ENCODE data around the gene EPB41L1.

The EPB41L1 gene

DNA sequence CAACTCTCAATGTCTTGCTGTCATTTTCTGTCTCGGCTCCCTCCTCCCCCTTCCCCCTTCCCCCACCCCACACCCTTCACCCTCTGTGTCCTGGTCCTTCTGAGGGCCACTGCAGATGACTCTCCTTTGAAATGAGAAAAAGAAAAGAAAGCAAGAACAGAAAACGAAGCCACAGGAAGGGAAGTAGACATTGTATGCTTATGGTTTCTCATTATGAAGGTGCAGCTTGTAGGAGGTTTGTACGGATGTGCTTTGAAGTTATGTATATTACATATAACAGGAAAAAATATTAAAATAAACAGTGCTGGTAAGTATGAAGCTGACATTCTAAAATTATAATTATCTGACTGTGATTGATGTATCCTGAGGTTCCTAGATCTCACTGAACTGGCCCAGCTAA lies 75.5 kb downstream of the EPB41L1 start:
- no peak for DNase-seq (ENCODE audit: low spot score)

GRCh38 chr20:36231331-36231730 lies 76.8 kb downstream of the EPB41L1 start:
- no peak for DNase-seq (ENCODE audit: low spot score)

GRCh38 chr20:36234771-36235320 lies 80.3 kb downstream of the EPB41L1 start:
- DNase-seq (ENCODE audit: low spot score) = no peak

- DNase-seq (ENCODE audit: low spot score) = peak; percentile 74
Measured at GRCh38 chr20:36235892-36236785, 81.6 kb downstream of the EPB41L1 start, which contains the start of gene AAR2. TSS of gene AAR2 (plus strand) at chr20:36236478. CDS start at chr20:36239869, 3,391 bp downstream.

DNA sequence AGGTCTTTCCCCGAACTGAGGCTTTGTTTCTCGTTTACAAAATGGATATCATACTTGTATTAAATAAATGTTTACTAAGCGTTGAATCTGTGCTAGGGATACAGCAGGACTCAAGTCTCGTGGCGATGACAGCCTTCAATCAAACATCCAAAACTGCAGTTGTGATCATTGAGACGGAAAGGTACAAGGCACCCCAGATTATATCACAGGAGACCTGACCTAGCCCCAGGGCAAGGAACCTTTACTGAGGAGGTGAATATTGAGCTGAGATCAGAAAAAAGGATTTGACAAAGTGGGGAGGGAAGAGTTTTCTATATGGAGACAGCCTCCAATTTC lies 82.2 kb downstream of the EPB41L1 start:
- DNase-seq (ENCODE audit: low spot score) = no peak

DNA sequence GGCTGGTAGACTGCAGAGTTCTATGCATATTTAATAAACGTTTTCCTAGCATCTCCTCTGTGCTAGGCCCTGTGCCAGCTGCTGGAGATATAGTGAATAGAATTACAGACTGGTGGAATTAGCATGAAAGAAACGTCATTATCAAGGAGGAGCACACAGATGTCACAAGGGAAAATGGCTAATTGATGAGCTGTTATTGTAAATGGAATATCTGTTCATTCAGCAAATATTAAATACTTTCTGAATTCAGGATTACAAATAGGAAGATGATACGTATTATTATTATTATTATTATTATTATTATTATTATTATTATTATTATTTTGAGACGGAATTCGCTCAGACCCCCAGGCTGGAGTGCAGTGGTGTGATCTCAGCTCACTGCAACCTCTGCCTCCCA lies 82.9 kb downstream of the EPB41L1 start:
- no peak for DNase-seq (ENCODE audit: low spot score)

DNA sequence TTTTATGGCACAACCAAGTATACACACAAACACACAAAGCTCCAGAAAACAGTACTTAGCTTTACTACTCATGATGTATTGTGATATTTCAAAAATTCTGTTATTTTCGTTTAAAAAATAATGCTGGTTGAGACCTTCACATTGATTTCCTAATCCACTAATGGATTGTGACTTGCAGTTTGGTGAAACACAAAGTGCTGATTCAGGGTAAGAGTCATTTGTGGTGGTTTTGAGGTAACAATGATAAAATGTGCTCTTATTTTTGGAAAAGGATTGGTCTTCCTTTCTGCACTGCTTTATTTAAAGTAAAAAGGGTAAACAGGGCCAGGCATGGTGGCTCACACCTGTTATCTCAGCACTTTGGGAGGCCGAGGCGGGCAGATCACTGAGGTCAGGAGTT lies 83.6 kb downstream of the EPB41L1 start:
- no peak for DNase-seq (ENCODE audit: low spot score)

GRCh38 chr20:36238760-36239159 lies 84.2 kb downstream of the EPB41L1 start:
- no peak for DNase-seq (ENCODE audit: low spot score)

DNA sequence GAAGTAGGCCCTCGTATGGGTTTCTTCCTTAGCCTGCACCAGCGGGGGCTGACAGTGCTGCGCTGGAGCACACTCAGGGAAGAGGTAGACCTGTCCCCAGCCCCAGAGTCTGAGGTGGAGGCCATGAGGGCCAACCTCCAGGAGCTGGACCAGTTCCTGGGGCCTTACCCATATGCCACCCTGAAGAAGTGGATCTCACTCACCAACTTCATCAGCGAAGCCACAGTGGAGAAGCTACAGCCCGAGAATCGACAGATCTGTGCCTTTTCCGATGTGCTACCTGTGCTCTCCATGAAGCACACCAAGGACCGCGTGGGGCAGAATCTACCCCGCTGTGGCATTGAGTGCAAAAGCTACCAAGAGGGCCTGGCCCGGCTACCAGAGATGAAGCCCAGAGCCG lies 85.5 kb downstream of the EPB41L1 start:
- no peak for DNase-seq (ENCODE audit: low spot score)

GRCh38 chr20:36241678-36242077 lies 87.1 kb downstream of the EPB41L1 start:
- no peak for DNase-seq (ENCODE audit: low spot score)

- no peak for DNase-seq (ENCODE audit: low spot score)
Measured at GRCh38 chr20:36243726-36244125, 89.2 kb downstream of the EPB41L1 start.

GRCh38 chr20:36246401-36246800 lies 91.9 kb downstream of the EPB41L1 start:
- DNase-seq (ENCODE audit: low spot score) = no peak

DNA sequence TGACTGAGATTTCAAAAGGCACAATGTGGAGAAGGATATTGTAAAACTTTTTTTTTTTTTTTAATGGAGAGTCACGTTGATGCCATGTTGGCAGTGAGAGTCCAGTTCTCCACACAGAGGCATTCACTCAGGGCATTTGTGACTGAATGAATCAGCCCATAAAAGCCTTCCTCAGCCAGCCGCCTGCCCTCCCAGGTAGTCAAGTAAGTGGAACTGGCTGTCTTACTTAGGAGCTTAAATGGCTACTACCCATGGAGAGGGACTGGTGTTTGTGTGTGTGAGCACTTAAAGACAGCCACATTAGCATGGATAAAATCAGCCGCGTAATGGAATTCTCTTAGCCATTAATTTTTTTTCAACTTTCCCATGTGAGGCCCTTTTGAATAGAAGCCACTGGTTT lies 94.3 kb downstream of the EPB41L1 start:
- no peak for DNase-seq (ENCODE audit: low spot score)

- no peak for DNase-seq (ENCODE audit: low spot score)
Measured at GRCh38 chr20:36249450-36249849, 94.9 kb downstream of the EPB41L1 start.

- DNase-seq (ENCODE audit: low spot score) = no peak
Measured at GRCh38 chr20:36251426-36251825, 96.9 kb downstream of the EPB41L1 start.

DNA sequence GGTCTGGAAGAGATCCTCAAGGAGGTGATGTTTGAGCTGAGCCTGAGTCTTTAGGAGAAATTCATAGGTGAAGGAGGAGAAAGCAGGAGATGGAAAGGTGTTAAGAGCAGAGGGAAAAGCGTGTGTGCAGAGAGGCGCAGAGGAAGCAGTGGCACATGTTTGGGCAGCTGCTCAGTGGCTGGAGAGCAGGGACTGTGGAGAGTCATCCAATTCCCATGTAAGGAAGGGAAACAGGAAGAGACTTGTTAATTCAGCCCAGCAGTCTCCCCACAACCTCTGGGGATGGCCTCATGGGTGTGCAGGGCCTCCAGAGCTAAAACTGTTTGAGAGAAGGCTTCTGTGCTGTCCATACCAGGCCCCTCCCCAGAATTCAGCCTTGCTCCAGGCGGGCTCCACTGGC lies 98.0 kb downstream of the EPB41L1 start:
- DNase-seq (ENCODE audit: low spot score) = no peak

DNA sequence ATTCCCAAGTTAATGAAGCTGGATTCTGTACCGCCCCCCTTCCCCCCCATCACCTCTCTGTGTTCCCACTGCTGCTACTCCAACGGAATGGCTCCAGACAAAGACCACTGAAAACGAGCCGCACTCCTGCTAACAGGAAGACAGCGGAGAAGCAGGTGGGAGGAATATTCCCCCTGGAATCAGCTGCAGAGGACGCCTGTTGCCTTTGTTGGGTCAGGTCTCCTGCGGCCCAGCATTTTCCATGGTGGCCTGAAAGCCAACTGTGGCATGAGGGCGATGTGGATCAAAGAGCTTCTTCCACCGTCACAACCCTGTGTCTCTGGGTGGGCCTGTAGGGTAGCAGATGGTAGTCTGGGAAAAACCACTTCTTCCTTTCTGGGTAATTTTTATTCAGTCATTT lies 98.5 kb downstream of the EPB41L1 start:
- DNase-seq (ENCODE audit: low spot score) = no peak

DNA sequence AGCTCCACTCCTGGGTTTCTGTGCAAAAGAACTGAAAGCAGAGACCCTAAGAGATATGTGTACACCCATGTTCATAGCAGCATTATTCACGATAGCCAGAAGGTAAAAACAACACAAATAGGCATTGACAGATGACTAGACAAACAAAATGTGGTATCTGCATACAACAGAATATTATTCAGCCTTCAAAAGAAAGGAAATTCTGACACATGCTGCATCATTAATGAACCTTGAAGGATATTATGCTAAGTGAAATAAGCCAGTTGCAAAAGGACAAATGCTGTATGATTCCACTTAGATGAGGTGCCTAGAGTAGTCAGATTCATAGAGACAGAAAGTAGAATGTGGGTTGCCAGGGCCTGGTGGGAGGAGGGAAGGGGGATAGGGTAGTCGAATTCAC lies 99.5 kb downstream of the EPB41L1 start:
- DNase-seq (ENCODE audit: low spot score) = no peak

DNA sequence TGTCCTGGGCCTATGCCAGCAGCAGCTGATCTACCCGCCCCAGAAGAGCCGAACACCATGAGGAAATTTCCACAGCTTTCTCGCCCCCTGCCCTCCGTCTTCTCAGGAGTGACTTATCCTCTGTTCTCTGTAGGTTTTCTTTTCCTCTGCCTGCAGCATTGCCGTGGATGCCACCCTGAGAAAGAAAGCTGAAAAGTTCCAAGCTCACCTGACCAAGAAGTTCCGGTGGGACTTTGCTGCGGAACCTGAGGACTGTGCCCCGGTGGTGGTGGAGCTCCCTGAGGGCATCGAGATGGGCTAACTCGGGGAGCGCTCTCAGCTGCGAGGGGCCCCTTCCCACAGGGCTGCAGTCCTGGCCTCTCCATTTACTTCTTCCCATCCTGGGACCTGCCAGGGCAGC lies 100.9 kb downstream of the EPB41L1 start:
- no peak for DNase-seq (ENCODE audit: low spot score)

DNA sequence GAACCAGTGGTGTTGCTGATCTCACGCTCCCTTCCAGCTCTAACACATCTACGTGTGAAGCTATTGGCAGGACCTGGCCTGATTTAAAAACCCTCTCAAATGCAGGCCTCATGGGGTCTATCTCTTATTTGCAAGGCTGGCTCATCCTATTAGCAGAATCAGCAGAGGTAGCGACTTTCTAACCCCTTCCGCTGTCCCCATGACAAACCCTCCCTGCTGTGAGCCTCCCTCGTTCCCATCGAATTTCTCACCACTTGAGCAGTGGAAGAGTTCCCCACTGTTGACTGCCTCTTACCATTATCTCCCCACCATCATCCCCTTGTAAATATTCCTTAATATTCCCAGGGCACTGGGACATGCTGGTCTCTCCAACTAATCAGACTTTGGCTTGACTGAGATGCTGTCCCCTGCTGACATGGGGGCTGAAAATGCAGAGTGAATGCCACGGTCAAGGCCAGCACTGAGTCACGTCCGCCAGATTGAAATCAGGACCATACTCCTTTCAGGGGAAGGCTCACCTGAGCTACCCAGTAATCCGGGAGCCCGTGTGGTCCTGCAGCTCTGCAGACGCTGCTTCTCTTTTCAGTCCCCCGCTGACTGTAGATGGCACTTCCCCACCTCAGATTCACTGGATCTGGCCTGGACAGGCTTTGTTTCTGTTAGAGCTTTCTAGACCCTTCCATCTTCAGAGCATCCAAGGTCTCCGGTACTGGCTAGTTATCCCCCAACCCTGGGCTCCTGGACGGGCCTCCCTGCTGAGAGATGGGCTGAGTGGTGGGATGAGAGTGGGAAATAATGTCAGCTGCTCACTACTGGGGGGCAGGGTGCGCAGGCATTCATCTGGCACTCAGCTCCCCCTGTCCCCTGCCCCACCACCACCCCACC lies 104.9 kb downstream of the EPB41L1 start:
- DNase-seq (ENCODE audit: low spot score) = no peak

DNA sequence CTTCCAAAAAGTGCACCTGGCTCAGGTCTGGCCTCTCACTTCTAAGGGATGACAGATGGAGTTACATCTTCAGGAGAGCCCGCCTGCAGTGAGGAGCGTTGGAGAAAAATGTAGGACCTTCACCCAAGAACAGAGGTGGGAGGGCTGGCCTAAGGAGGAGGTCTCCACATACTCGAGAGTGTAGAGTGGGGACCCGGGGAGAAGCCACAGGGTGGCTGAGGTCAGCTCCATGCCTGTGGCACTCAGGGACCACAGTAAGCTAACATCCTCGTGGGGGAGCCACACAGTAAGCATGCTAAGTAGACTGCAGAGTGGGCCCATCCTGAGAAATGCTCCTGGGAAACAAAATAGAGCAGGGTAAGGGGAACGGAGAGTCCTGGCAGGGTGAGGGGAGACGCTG lies 105.8 kb downstream of the EPB41L1 start:
- no peak for DNase-seq (ENCODE audit: low spot score)

DNA sequence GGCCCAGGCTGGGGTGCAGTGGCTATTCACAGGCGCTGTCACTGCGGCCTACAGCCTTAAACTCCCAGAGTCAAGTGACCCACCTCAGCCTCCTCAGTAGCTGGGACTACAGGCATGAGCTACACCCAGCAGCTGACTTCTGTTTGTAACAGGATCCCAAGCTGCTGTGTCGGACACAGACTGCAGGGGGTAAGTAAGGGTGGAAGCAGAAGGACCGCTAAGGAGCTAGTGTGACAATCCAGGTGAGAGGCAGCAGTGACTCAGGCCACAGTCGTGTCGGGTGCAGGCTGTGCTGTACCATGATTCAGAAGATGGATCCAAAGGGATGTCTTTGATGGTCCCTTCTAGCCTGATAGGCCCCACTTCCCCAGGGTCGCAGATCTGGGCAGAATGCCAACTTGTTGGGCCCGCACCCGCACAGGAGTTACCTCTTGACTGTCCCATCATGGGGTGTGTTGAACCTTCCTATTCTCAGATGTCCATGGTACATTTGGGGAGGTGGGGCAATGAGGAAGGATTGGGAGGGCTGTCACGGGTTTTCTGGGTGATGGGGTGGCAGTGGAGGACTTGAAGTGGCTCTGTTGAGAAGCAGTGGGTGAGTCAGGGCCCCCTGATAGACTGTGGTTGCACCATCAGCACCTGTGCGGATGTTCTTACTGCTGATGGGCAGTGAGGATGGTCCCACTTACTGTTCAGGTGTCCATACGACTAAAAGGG lies 107.0 kb downstream of the EPB41L1 start:
- no peak for DNase-seq (ENCODE audit: low spot score)

All from CD4-positive, alpha-beta T cell treated with Interleukin-2 at 100 ng/mL for 4 hours (primary cell).